ENCODE measurements around the gene LMNTD1.
"Not testable (repeated sequence)": the region's sequence is repeated elsewhere in the genome, so short reads cannot be mapped to it uniquely, and the experiment has no call there.

LMNTD1 gene, protein sequence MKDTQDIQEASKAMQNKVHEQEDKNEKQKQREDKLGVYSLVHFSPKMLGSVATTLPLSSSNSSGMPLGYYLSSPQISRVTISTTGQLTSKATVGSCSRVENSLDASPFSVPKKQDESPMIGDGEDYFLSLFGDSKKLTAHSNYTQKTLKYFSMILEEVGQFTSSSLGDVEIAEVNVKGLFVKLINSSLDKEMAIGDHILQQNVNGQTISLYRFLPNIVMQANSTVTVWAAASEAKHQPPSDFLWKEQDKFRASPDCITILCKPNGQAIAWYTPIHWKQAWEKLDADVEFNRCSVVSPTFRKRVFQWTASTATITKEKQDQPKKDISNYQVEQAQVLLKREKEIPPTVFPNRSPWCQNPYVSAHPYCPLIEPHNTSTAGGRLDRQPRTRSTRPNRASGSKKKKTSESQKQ

DNA sequence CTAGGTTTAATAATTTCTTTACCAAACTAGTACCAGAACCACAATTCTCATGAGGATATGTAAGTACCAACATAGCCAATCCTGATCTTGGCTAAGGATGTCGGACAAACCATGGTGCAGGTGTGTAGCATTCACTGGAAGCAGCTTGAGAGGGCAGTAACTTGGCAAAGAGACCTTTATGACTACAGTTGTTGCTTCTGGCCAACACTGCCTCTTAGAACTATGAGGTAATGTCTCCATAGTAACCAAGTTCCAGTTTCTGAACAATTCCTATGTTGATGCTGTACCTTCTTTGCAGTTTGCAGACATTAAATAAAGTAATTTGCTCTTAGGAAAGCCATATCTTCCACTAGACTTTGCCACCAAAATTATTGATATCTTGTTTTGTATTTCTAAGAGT is at the start of gene LMNTD1:
TSS of gene LMNTD1 (minus strand) at position 186 of the 400 bp plus-strand sequence. CDS start 324 bp downstream, outside the sequence.
- H3K27me3 ChIP-seq (ENCODE audit: insufficient read depth, low read length) = no peaks in the 10 kb centered on the region
- H3K4me1 ChIP-seq (ENCODE audit: control insufficient read depth, insufficient read depth, low read length, unreplicated experiment) = peaks cover 12% of the 10 kb centered on the region
- no peak within 1 kb of the TSS for H3K4me3 ChIP-seq (ENCODE audit: low read depth, low read length)
- H3K27ac ChIP-seq (ENCODE audit: low read depth, low read length) = peak within 1 kb of the TSS; percentile 72
- H3K36me3 ChIP-seq (ENCODE audit: insufficient read depth, low read length) = no peaks in the 10 kb centered on the region
- H2AFZ ChIP-seq (ENCODE audit: low read length, unreplicated experiment) = no peak within 1 kb of the TSS
- no peaks in the 10 kb centered on the region for H3K79me2 ChIP-seq (ENCODE audit: control insufficient read depth, insufficient read depth, low read length, unreplicated experiment)

DNA sequence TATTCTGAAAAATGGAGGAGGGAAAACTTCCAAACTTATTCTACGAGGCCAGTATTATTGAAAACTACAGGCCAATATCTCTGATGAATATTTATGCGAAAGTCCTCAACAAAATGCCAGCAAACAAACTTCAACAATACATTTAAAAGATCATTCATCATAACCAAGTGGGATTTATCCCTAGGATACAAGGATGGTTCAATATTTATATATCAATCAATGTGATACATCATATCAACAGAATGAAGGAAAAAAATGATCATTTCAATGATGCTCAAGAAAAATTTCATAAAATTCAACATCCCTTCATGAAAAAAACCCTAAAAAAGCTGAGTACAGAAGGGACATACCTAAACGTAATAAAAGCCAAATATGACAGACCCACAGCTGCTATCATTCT is 45.9 kb upstream of the LMNTD1 start:
- H2AFZ ChIP-seq (ENCODE audit: low read length, unreplicated experiment) = no peak overlapping the region
- no peaks in the 10 kb centered on the region for H3K4me1 ChIP-seq (ENCODE audit: control insufficient read depth, insufficient read depth, low read length, unreplicated experiment)
- H3K36me3 ChIP-seq (ENCODE audit: insufficient read depth, low read length) = no peaks in the 10 kb centered on the region
- H3K27me3 ChIP-seq (ENCODE audit: insufficient read depth, low read length) = no peaks in the 10 kb centered on the region
- H3K27ac ChIP-seq (ENCODE audit: low read depth, low read length) = no peak overlapping the region
- no peaks in the 10 kb centered on the region for H3K79me2 ChIP-seq (ENCODE audit: control insufficient read depth, insufficient read depth, low read length, unreplicated experiment)
- no peak overlapping the region for H3K4me3 ChIP-seq (ENCODE audit: low read depth, low read length)

- H3K4me1 ChIP-seq (ENCODE audit: control insufficient read depth, insufficient read depth, low read length, unreplicated experiment); H3K27ac ChIP-seq (ENCODE audit: low read depth, low read length); H3K27me3 ChIP-seq (ENCODE audit: insufficient read depth, low read length); H3K36me3 ChIP-seq (ENCODE audit: insufficient read depth, low read length); H3K4me3 ChIP-seq (ENCODE audit: low read depth, low read length); H3K79me2 ChIP-seq (ENCODE audit: control insufficient read depth, insufficient read depth, low read length, unreplicated experiment): not testable (repeated sequence)
- H2AFZ ChIP-seq (ENCODE audit: low read length, unreplicated experiment) = peak overlapping the region; percentile 67
These were observed 42.4 kb upstream of the LMNTD1 start for GRCh38 chr12:25595496-25595895.

DNA sequence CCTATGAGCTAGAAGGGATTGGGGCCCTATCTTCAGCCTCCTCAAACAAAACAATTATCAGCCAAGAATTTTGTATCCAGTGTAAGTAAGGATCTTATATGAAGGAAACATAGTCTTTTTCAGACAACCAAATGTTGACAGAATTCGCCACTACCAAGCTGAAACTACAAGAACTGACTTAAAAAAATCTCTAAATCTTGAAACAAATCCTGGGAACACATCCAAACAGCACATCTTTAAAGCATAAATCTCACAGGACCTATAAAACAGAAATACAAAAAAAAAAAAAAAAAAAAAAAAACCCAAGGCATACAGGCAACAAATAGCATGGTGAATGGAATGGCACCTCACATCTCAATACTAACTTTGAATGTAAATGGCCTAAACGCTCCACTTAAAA is 41.3 kb upstream of the LMNTD1 start:
- Histone ChIP-seq H2AFZ (ENCODE audit: low read length, unreplicated experiment) (no peak overlapping the region), H3K79me2 (ENCODE audit: control insufficient read depth, insufficient read depth, low read length, unreplicated experiment) (no peaks in the 10 kb centered on the region), H3K27ac (ENCODE audit: low read depth, low read length) (no peak overlapping the region), H3K27me3 (ENCODE audit: insufficient read depth, low read length) (no peaks in the 10 kb centered on the region), H3K36me3 (ENCODE audit: insufficient read depth, low read length) (no peaks in the 10 kb centered on the region), H3K4me3 (ENCODE audit: low read depth, low read length) (no peak overlapping the region), H3K4me1 (ENCODE audit: control insufficient read depth, insufficient read depth, low read length, unreplicated experiment) (no peaks in the 10 kb centered on the region)

DNA sequence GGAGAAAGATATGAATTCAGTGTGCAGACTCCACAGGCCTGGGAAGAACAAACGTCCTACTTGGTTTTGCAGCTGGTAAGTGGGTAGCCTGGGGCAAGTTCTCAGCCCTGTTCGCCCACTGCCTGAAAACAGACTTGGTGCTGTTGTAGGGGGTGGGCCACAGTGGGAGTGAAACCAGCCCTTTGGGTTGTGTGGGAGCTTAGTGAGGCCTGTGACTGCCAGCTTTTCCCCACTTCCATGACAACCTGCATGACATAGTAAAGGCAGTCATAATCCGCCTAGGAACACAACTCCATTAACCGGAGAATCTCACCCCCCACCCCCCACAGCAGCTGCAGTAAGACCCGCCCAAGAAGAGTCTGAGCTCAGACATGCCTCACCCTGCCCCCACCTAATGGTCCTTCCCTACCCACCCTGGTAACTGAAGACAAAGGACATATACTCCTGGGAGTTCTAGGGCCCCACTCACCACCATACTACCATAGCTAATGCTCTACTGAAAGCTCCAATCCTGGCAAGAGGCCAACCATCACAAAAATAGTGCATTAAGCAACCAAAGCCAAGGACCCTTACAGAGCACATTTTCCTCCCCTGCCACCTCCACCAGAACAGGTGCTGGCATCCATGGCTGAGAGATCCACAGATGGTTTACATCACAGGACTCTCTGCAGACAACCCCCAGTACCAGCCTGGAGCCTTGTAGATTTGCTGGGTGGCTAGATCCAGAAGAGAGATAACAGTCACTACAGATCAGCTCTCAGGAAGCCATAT is 39.8 kb upstream of the LMNTD1 start:
- Histone ChIP-seq H2AFZ (ENCODE audit: low read length, unreplicated experiment) (no peak overlapping the region), H3K36me3 (ENCODE audit: insufficient read depth, low read length) (0 out of 2 replicates have a peak, but pooled peaks cover 2% of the 10 kb centered on the region), H3K4me1 (ENCODE audit: control insufficient read depth, insufficient read depth, low read length, unreplicated experiment) (no peaks in the 10 kb centered on the region), H3K4me3 (ENCODE audit: low read depth, low read length) (no peak overlapping the region), H3K27me3 (ENCODE audit: insufficient read depth, low read length) (no peaks in the 10 kb centered on the region), H3K27ac (ENCODE audit: low read depth, low read length) (no peak overlapping the region), H3K79me2 (ENCODE audit: control insufficient read depth, insufficient read depth, low read length, unreplicated experiment) (no peaks in the 10 kb centered on the region)

GRCh38 chr12:25591144-25591543 is 38.1 kb upstream of the LMNTD1 start:
- H3K4me3 ChIP-seq (ENCODE audit: low read depth, low read length) = no peak overlapping the region
- H3K27ac ChIP-seq (ENCODE audit: low read depth, low read length) = no peak overlapping the region
- H3K27me3 ChIP-seq (ENCODE audit: insufficient read depth, low read length) = no peaks in the 10 kb centered on the region
- H3K79me2 ChIP-seq (ENCODE audit: control insufficient read depth, insufficient read depth, low read length, unreplicated experiment) = no peaks in the 10 kb centered on the region
- H2AFZ ChIP-seq (ENCODE audit: low read length, unreplicated experiment) = no peak overlapping the region
- H3K36me3 ChIP-seq (ENCODE audit: insufficient read depth, low read length) = 0 out of 2 replicates have a peak, but pooled peaks cover 3% of the 10 kb centered on the region
- no peaks in the 10 kb centered on the region for H3K4me1 ChIP-seq (ENCODE audit: control insufficient read depth, insufficient read depth, low read length, unreplicated experiment)

GRCh38 chr12:25590011-25590721 is 37.1 kb upstream of the LMNTD1 start:
- Histone ChIP-seq H3K79me2 (ENCODE audit: control insufficient read depth, insufficient read depth, low read length, unreplicated experiment) (no peaks in the 10 kb centered on the region), H3K4me1 (ENCODE audit: control insufficient read depth, insufficient read depth, low read length, unreplicated experiment) (peaks cover 7% of the 10 kb centered on the region), H3K36me3 (ENCODE audit: insufficient read depth, low read length) (0 out of 2 replicates have a peak, but pooled peaks cover 3% of the 10 kb centered on the region), H3K27me3 (ENCODE audit: insufficient read depth, low read length) (no peaks in the 10 kb centered on the region), H2AFZ (ENCODE audit: low read length, unreplicated experiment) (no peak overlapping the region), H3K27ac (ENCODE audit: low read depth, low read length) (no peak overlapping the region), H3K4me3 (ENCODE audit: low read depth, low read length) (no peak overlapping the region)

- Histone ChIP-seq H3K4me3 (ENCODE audit: low read depth, low read length) (no peak overlapping the region), H3K27ac (ENCODE audit: low read depth, low read length) (no peak overlapping the region), H3K36me3 (ENCODE audit: insufficient read depth, low read length) (0 out of 2 replicates have a peak, but pooled peaks cover 3% of the 10 kb centered on the region), H3K79me2 (ENCODE audit: control insufficient read depth, insufficient read depth, low read length, unreplicated experiment) (no peaks in the 10 kb centered on the region), H2AFZ (ENCODE audit: low read length, unreplicated experiment) (no peak overlapping the region), H3K27me3 (ENCODE audit: insufficient read depth, low read length) (no peaks in the 10 kb centered on the region), H3K4me1 (ENCODE audit: control insufficient read depth, insufficient read depth, low read length, unreplicated experiment) (peaks cover 11% of the 10 kb centered on the region)
These were observed 34.3 kb upstream of the LMNTD1 start for GRCh38 chr12:25587346-25587745.

DNA sequence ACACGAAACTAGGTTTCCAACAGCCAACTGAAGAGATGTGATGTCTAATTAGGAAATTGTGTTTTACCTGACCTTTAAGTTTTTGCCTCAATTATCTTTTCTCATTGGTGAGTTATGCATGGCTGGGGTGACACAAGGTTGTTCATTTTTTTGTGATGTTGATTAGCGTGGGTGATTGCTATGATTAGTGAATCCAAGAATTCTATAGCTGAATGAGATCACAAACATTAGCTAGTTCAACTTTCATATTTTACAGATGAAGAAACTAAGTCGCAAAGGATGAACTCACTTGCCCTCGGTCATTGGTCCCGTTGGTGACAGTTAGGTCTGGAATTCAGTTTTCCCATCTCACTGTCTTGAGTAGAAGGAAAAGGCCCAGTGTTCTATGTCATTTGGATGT is 32.6 kb upstream of the LMNTD1 start:
- Histone ChIP-seq H3K27ac (ENCODE audit: low read depth, low read length) (peak overlapping the region; percentile 66), H3K79me2 (ENCODE audit: control insufficient read depth, insufficient read depth, low read length, unreplicated experiment) (no peaks in the 10 kb centered on the region), H3K4me3 (ENCODE audit: low read depth, low read length) (peak overlapping the region; percentile 23; the same call in 1 of the 2 replicates), H3K4me1 (ENCODE audit: control insufficient read depth, insufficient read depth, low read length, unreplicated experiment) (peaks cover 11% of the 10 kb centered on the region), H3K36me3 (ENCODE audit: insufficient read depth, low read length) (0 out of 2 replicates have a peak, but pooled peaks cover 3% of the 10 kb centered on the region), H3K27me3 (ENCODE audit: insufficient read depth, low read length) (no peaks in the 10 kb centered on the region), H2AFZ (ENCODE audit: low read length, unreplicated experiment) (no peak overlapping the region)

- 0 out of 2 replicates have a peak, but pooled peaks cover 3% of the 10 kb centered on the region for H3K36me3 ChIP-seq (ENCODE audit: insufficient read depth, low read length)
- H3K27me3 ChIP-seq (ENCODE audit: insufficient read depth, low read length) = no peaks in the 10 kb centered on the region
- H3K79me2 ChIP-seq (ENCODE audit: control insufficient read depth, insufficient read depth, low read length, unreplicated experiment) = no peaks in the 10 kb centered on the region
- H3K4me3 ChIP-seq (ENCODE audit: low read depth, low read length) = peak overlapping the region; percentile 23; the same call in 1 of the 2 replicates
- no peak overlapping the region for H2AFZ ChIP-seq (ENCODE audit: low read length, unreplicated experiment)
- H3K27ac ChIP-seq (ENCODE audit: low read depth, low read length) = peak overlapping the region; percentile 66
- H3K4me1 ChIP-seq (ENCODE audit: control insufficient read depth, insufficient read depth, low read length, unreplicated experiment) = peaks cover 11% of the 10 kb centered on the region
These were observed 32.0 kb upstream of the LMNTD1 start for GRCh38 chr12:25585021-25585523.
